GM23248 (cell line): ENCODE data around the gene HDAC8.

Experiments used
- EZH2 ChIP-seq: fragments of 200-600 bp; sonication (generic); IDR thresholded peaks from 2 replicates; pipeline ENCODE4 v1.6.1; 2018; ENCODE audit warnings: antibody characterized with exemption, mild to moderate bottlenecking; ENCODE audit not compliant: insufficient read depth, poor library complexity, severe bottlenecking
- EZH2phosphoT487 ChIP-seq: fragments of 200-600 bp; sonication (generic); IDR thresholded peaks from 2 replicates; pipeline ENCODE4 v1.6.1; 2018; ENCODE audit warnings: antibody characterized with exemption, moderate library complexity, mild to moderate bottlenecking, low read depth; ENCODE audit not compliant: insufficient read depth

GRCh38 chrX:72609313-72609712, 36.7 kb upstream of the HDAC8 start:
- TF ChIP-seq EZH2phosphoT487 (no peak), EZH2 (no peak)
